HL-60/S4 treated with phorbol 12-myristate 13-acetate at 8.2 ng/mL for 4 days and 3 days (cell line): ENCODE measurements around the gene LCN9.

Source experiments
- in situ Hi-C: fragments of 300-500 bp; cut with MboI; formaldehyde crosslinking; loops from 2 replicates; pipeline ENCODE4 v1.15.0; 2022; ENCODE audit warnings: low sequenced_read_pairs

LCN9 gene

GRCh38 chr9:135716045-135716444 lies 52.9 kb downstream of the LCN9 start:
- in situ Hi-C loops, result no loop called here
